ENCODE results near the gene AGAP1.

AGAP1 gene

GRCh38 chr2:235612181-235612950, 118.5 kb downstream of the AGAP1 start:
- DNase-seq = peak in 2 of 3 experiments; percentile 91 to 98

- peak in 2 of 3 experiments; percentile 81 to 96 for DNase-seq
Measured at GRCh38 chr2:235613649-235614048, 119.8 kb downstream of the AGAP1 start.

- peak in 1 of 3 experiments; percentile 63 for DNase-seq
Measured at GRCh38 chr2:235614176-235614860, 120.5 kb downstream of the AGAP1 start.

- peak in 2 of 3 experiments; percentile 38 to 76 for DNase-seq
Measured at GRCh38 chr2:235614900-235615712, 121.3 kb downstream of the AGAP1 start.

GRCh38 chr2:235616885-235617284, 123.0 kb downstream of the AGAP1 start:
- DNase-seq = no peak

- no peak for DNase-seq
Measured at GRCh38 chr2:235618039-235618438, 124.2 kb downstream of the AGAP1 start.

GRCh38 chr2:235619544-235619943, 125.7 kb downstream of the AGAP1 start:
- DNase-seq = no peak

GRCh38 chr2:235621736-235622135, 127.9 kb downstream of the AGAP1 start:
- no peak for DNase-seq

- DNase-seq = no peak
Measured at GRCh38 chr2:235623111-235623510, 129.3 kb downstream of the AGAP1 start.

GRCh38 chr2:235623752-235624151, 129.9 kb downstream of the AGAP1 start:
- DNase-seq = no peak

GRCh38 chr2:235626658-235627057, 132.8 kb downstream of the AGAP1 start:
- DNase-seq = no peak

- no peak for DNase-seq
Measured at GRCh38 chr2:235627682-235628081, 133.8 kb downstream of the AGAP1 start.

- peak in 2 of 3 experiments; percentile 17 to 54 for DNase-seq
Measured at GRCh38 chr2:235630718-235631296, 137.0 kb downstream of the AGAP1 start.

GRCh38 chr2:235634435-235635158, 140.8 kb downstream of the AGAP1 start:
- DNase-seq = no peak

- DNase-seq = no peak
Measured at GRCh38 chr2:235636546-235636945, 142.7 kb downstream of the AGAP1 start.

GRCh38 chr2:235637896-235638295, 144.1 kb downstream of the AGAP1 start:
- DNase-seq = no peak

GRCh38 chr2:235638541-235639427, 144.9 kb downstream of the AGAP1 start:
- DNase-seq = peak in 1 of 3 experiments; percentile 8

- peak in 2 of 3 experiments; percentile 16 to 56 for DNase-seq
Measured at GRCh38 chr2:235639428-235639773, 145.6 kb downstream of the AGAP1 start.

- peak in 2 of 3 experiments; percentile 30 to 68 for DNase-seq
Measured at GRCh38 chr2:235639885-235640284, 146.0 kb downstream of the AGAP1 start.

- DNase-seq = peak in 2 of 3 experiments; percentile 41 to 71
Measured at GRCh38 chr2:235640377-235640776, 146.5 kb downstream of the AGAP1 start.
